H1 (cell line): ENCODE results near the gene EVI5.

Source experiments
- ATF2 ChIP-seq: IDR thresholded peaks from 2 replicates; pipeline ENCODE4 v1.6.1; 2012; ENCODE audit warnings: low read length, inconsistent platforms
- BRCA1 ChIP-seq: IDR thresholded peaks from 2 replicates; pipeline ENCODE4 v1.6.1; 2012; ENCODE audit warnings: low read depth, low read length, improper control_type of control experiment
- EGR1 ChIP-seq: IDR thresholded peaks from 2 replicates; pipeline ENCODE4 v1.6.1; 2011; ENCODE audit warnings: low read depth, low read length, borderline replicate concordance
- EZH2 ChIP-seq: fragments of 200-600 bp; sonication (generic); IDR thresholded peaks from 2 replicates; pipeline ENCODE4 v1.7.1; 2012; ENCODE audit warnings: low read depth, mild to moderate bottlenecking, moderate library complexity, low read length, inconsistent platforms; ENCODE audit not compliant: severe bottlenecking
- GABPA ChIP-seq: IDR thresholded peaks from 2 replicates; pipeline ENCODE4 v1.6.1; 2011; ENCODE audit warnings: mild to moderate bottlenecking, low read length, moderate library complexity, borderline replicate concordance; ENCODE audit not compliant: insufficient read depth
- MAX ChIP-seq: IDR thresholded peaks from 2 replicates; pipeline ENCODE4 v1.6.1; 2012; ENCODE audit warnings: inconsistent platforms
- NRF1 ChIP-seq: IDR thresholded peaks from 2 replicates; pipeline ENCODE4 v1.6.1; 2011; ENCODE audit warnings: mild to moderate bottlenecking, low read depth, low read length, improper control_type of control experiment
- POLR2A ChIP-seq, 2 experiments: IDR thresholded peaks; 1 replicate in 1 of 2; 2 replicates in 1 of 2; pipeline ENCODE4 v1.6.1; 2011; ENCODE audit warnings: low read depth in 2 of 2, low read length in 2 of 2, mild to moderate bottlenecking in 2 of 2; ENCODE audit errors: control extremely low read depth in 1 of 2
- POLR2AphosphoS5 ChIP-seq: IDR thresholded peaks from 2 replicates; pipeline ENCODE4 v1.6.1; 2011; ENCODE audit warnings: low read depth, low read length
- SIN3A ChIP-seq, 2 experiments: IDR thresholded peaks in 1 of 2; conservative IDR thresholded peaks in 1 of 2; 2 replicates each; pipeline ENCODE4 v1.6.1; 2011 to 2012; ENCODE audit warnings: low read length in 2 of 2, improper control_type of control experiment in 1 of 2, low read depth in 1 of 2, mild to moderate bottlenecking in 1 of 2
- SUZ12 ChIP-seq: fragments of 200-600 bp; sonication (generic); IDR thresholded peaks from 2 replicates; pipeline ENCODE4 v1.6.1; 2012; ENCODE audit warnings: mild to moderate bottlenecking, inconsistent platforms, low read length, moderate library complexity, mixed read lengths
- TCF12 ChIP-seq: IDR thresholded peaks from 2 replicates; pipeline ENCODE4 v1.6.1; 2011; ENCODE audit warnings: low read depth, mild to moderate bottlenecking, low read length
- ZNF274 ChIP-seq: IDR thresholded peaks from 2 replicates; pipeline ENCODE4 v1.7.0; 2012; ENCODE audit warnings: low read length, borderline replicate concordance; ENCODE audit errors: extremely low read depth
- TF ChIP-seq, protein P1 (sequence below), 3 experiments: IDR thresholded peaks; 1 replicate in 2 of 3; 2 replicates in 1 of 3; pipeline versions ENCODE4 v1.5.1 to v1.6.1; 2011; ENCODE audit warnings: low read length in 3 of 3, mild to moderate bottlenecking in 3 of 3, inconsistent platforms in 2 of 3, low read depth in 1 of 3, moderate library complexity in 1 of 3; ENCODE audit not compliant: insufficient read depth in 1 of 3; ENCODE audit errors: control extremely low read depth in 1 of 3

GRCh38 chr1:92653605-92654381 lies 131.1 kb downstream of the EVI5 start:
- TF ChIP-seq EZH2 (no peak), GABPA (no peak), MAX (no peak), EGR1 (no peak), ZNF274 (no peak), TCF12 (no peak), POLR2A (IDR thresholded peaks at IDR 0.05; ENCODE audit: control extremely low read depth in 1 of 2, low read depth in 2 of 2, low read length in 2 of 2) (no peak), SUZ12 (no peak), NRF1 (no peak), POLR2AphosphoS5 (no peak), BRCA1 (no peak), ATF2 (no peak), SIN3A (conservative IDR thresholded peaks at IDR 0.05 in 1 of 2, IDR thresholded peaks at IDR 0.05 in 1 of 2; ENCODE audit: low read depth in 1 of 2, low read length in 2 of 2) (no peak)
- TF ChIP-seq, protein P1, sequence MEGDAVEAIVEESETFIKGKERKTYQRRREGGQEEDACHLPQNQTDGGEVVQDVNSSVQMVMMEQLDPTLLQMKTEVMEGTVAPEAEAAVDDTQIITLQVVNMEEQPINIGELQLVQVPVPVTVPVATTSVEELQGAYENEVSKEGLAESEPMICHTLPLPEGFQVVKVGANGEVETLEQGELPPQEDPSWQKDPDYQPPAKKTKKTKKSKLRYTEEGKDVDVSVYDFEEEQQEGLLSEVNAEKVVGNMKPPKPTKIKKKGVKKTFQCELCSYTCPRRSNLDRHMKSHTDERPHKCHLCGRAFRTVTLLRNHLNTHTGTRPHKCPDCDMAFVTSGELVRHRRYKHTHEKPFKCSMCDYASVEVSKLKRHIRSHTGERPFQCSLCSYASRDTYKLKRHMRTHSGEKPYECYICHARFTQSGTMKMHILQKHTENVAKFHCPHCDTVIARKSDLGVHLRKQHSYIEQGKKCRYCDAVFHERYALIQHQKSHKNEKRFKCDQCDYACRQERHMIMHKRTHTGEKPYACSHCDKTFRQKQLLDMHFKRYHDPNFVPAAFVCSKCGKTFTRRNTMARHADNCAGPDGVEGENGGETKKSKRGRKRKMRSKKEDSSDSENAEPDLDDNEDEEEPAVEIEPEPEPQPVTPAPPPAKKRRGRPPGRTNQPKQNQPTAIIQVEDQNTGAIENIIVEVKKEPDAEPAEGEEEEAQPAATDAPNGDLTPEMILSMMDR (IDR thresholded peaks at IDR 0.05; ENCODE audit: control extremely low read depth in 1 of 3, insufficient read depth in 1 of 3, low read depth in 1 of 3, low read length in 3 of 3): peak in 1 of 3 experiments; percentile 1; a peak in 1 of 4 replicates
